22Rv1 (cell line): Measurements from ENCODE around the gene FERMT1.

Source experiments
- ZFX ChIP-seq: fragments of 450-650 bp; IDR thresholded peaks from 2 replicates; pipeline ENCODE4 v1.6.1; 2017; ENCODE audit warnings: antibody characterized with exemption, borderline replicate concordance
- TF ChIP-seq, protein P1 (sequence below): fragments of 450-650 bp; IDR thresholded peaks from 2 replicates; pipeline ENCODE4 v1.5.1; 2017; ENCODE audit warnings: mild to moderate bottlenecking

DNA sequence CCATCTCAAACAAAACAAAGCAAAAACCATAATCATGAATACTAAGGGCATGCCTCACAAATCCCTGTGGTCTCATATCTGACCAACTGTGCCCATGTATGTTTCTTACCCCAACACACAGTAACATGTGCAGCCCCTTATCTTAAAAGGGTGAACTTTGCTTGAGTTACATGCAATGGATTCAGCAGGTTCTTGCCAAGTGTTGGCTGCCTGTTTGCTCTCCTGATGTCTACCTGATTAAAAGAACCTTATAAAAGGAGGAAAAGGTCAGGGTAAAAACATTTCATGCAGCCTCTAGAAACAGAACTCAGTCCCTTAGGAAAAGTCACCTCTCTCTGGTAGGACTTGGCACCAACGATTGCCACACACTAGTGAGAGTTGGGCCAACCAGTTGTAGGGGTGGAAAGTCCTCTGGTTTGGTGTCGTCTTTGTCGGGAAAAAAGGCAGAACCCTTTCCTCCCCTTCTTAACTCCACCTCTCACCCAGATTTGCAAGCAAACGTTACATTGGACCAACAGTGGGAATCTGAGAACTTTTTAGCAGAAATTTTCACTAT is 55.0 kb downstream of the FERMT1 start:
- TF ChIP-seq, protein P1, sequence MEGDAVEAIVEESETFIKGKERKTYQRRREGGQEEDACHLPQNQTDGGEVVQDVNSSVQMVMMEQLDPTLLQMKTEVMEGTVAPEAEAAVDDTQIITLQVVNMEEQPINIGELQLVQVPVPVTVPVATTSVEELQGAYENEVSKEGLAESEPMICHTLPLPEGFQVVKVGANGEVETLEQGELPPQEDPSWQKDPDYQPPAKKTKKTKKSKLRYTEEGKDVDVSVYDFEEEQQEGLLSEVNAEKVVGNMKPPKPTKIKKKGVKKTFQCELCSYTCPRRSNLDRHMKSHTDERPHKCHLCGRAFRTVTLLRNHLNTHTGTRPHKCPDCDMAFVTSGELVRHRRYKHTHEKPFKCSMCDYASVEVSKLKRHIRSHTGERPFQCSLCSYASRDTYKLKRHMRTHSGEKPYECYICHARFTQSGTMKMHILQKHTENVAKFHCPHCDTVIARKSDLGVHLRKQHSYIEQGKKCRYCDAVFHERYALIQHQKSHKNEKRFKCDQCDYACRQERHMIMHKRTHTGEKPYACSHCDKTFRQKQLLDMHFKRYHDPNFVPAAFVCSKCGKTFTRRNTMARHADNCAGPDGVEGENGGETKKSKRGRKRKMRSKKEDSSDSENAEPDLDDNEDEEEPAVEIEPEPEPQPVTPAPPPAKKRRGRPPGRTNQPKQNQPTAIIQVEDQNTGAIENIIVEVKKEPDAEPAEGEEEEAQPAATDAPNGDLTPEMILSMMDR: no peak
- no peak for TF ChIP-seq ZFX
